RWPE2 (cell line): Measurements from ENCODE around the gene ADAMTS6.

Experiments used
- ATAC-seq: fragments of 200-7000 bp; cut with Tn5 transposase; 3 replicates; pipeline ENCODE4 v1.9.1; 2021; ENCODE audit warnings: low read depth
- DNase-seq: peaks from one replicate; pipeline ENCODE4 v3.0.0-alpha.2; 2020; ENCODE audit warnings: low spot score
- H3K27ac ChIP-seq: fragments of 450-650 bp; 2 replicates; pipeline ENCODE4 v1.5.1; 2017; ENCODE audit warnings: mild to moderate bottlenecking; ENCODE audit not compliant: poor library complexity, severe bottlenecking
- H3K27me3 ChIP-seq: fragments of 250-450 bp; sonication (Bioruptor Pico); 2 replicates; pipeline ENCODE4 v1.5.1; 2021; ENCODE audit warnings: mild to moderate bottlenecking, moderate library complexity; ENCODE audit not compliant: insufficient read depth, poor library complexity, severe bottlenecking
- H3K36me3 ChIP-seq: fragments of 250-450 bp; sonication (Bioruptor Pico); 2 replicates; pipeline ENCODE4 v1.5.1; 2020; ENCODE audit warnings: low read depth, mild to moderate bottlenecking, moderate library complexity
- H3K4me1 ChIP-seq: fragments of 250-450 bp; sonication (Bioruptor Pico); 2 replicates; pipeline ENCODE4 v1.5.1; 2021; ENCODE audit warnings: mild to moderate bottlenecking, moderate library complexity; ENCODE audit not compliant: insufficient read depth, poor library complexity, severe bottlenecking
- H3K4me3 ChIP-seq: fragments of 250-450 bp; sonication (Bioruptor Pico); 2 replicates; pipeline ENCODE4 v1.5.1; 2021; ENCODE audit warnings: mild to moderate bottlenecking, moderate library complexity; ENCODE audit not compliant: severe bottlenecking
- H3K9me3 ChIP-seq: fragments of 250-450 bp; sonication (Bioruptor Pico); 2 replicates; pipeline ENCODE4 v1.5.1; 2021; ENCODE audit warnings: mild to moderate bottlenecking, moderate library complexity; ENCODE audit not compliant: severe bottlenecking
- TF ChIP-seq, protein P1 (sequence below): fragments of 450-650 bp; IDR thresholded peaks from one replicate; pipeline ENCODE4 v1.5.1; 2017; ENCODE audit warnings: mild to moderate bottlenecking, moderate library complexity; ENCODE audit not compliant: poor library complexity, severe bottlenecking

Gene ADAMTS6

DNA sequence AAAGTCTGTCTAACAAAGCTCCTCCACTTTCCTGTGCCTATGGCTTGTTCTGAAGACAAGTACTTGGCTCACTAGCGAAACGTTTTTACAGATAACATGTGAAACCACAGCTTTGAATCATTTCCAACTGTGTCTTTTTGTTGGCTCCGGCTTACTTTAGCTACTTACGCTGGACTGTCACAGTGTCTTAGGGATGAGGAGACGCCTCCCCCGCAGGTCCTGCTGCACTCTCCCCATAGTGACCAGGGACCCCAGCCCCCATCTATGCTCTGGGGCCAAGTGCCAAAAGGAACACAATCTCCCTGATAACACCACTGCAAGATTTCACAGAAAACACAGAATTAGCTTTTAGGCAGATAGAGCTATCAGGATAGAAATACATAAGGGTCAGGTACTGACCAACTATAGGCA, 219.1 kb downstream of the ADAMTS6 start:
- Histone ChIP-seq H3K27ac (no peak overlapping the region), H3K4me3 (no peak overlapping the region), H3K36me3 (peaks cover 32% of the 10 kb centered on the region), H3K9me3 (no peaks in the 10 kb centered on the region), H3K4me1 (no peaks in the 10 kb centered on the region), H3K27me3 (no peaks in the 10 kb centered on the region)
- TF ChIP-seq, protein P1, sequence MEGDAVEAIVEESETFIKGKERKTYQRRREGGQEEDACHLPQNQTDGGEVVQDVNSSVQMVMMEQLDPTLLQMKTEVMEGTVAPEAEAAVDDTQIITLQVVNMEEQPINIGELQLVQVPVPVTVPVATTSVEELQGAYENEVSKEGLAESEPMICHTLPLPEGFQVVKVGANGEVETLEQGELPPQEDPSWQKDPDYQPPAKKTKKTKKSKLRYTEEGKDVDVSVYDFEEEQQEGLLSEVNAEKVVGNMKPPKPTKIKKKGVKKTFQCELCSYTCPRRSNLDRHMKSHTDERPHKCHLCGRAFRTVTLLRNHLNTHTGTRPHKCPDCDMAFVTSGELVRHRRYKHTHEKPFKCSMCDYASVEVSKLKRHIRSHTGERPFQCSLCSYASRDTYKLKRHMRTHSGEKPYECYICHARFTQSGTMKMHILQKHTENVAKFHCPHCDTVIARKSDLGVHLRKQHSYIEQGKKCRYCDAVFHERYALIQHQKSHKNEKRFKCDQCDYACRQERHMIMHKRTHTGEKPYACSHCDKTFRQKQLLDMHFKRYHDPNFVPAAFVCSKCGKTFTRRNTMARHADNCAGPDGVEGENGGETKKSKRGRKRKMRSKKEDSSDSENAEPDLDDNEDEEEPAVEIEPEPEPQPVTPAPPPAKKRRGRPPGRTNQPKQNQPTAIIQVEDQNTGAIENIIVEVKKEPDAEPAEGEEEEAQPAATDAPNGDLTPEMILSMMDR: no peak
- ATAC-seq: no peak; the same call in 2 of the 3 replicates
- DNase-seq: no peak

DNA sequence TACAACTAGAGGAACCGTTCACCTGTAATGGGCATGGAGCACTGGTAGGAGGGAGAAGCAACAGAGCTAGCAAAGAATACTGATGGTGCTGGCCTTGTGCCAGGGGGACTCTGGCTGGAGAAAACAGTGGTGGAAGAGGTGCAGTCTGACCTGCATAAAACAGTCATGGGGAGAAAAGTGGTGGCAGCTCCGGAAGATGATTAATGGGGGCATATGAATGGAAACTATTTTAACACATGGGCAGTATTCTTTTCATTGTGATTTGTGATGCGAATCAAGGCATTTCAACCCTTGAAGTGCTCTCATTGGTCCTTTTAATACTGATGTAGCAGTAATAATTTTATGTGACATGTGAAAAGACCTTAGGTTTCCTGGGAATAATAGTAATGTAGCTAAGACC, 219.6 kb downstream of the ADAMTS6 start:
- DNase-seq: no peak
- H3K27me3 ChIP-seq: no peaks in the 10 kb centered on the region
- no peaks in the 10 kb centered on the region for H3K9me3 ChIP-seq
- H3K4me1 ChIP-seq: no peaks in the 10 kb centered on the region
- TF ChIP-seq, protein P1: no peak
- peaks cover 28% of the 10 kb centered on the region for H3K36me3 ChIP-seq
- no peak for ATAC-seq
- H3K4me3 ChIP-seq: no peak overlapping the region
- no peak overlapping the region for H3K27ac ChIP-seq

- peaks cover 26% of the 10 kb centered on the region for H3K36me3 ChIP-seq
- ATAC-seq (no peak), DNase-seq (no peak)
- no peak overlapping the region for H3K4me3 ChIP-seq
- no peak overlapping the region for H3K27ac ChIP-seq
- no peaks in the 10 kb centered on the region for H3K9me3 ChIP-seq
- no peaks in the 10 kb centered on the region for H3K4me1 ChIP-seq
- TF ChIP-seq, protein P1: no peak
- no peaks in the 10 kb centered on the region for H3K27me3 ChIP-seq
Observed at GRCh38 chr5:65261499-65261898, 220.2 kb downstream of the ADAMTS6 start.

- DNase-seq (no peak), ATAC-seq (no peak)
- no peaks in the 10 kb centered on the region for H3K9me3 ChIP-seq
- H3K4me3 ChIP-seq: no peak overlapping the region
- H3K27ac ChIP-seq: no peak overlapping the region
- TF ChIP-seq, protein P1: no peak
- peaks cover 21% of the 10 kb centered on the region for H3K36me3 ChIP-seq
- no peaks in the 10 kb centered on the region for H3K4me1 ChIP-seq
- no peaks in the 10 kb centered on the region for H3K27me3 ChIP-seq
Observed at GRCh38 chr5:65255294-65255693, 226.4 kb downstream of the ADAMTS6 start.

DNA sequence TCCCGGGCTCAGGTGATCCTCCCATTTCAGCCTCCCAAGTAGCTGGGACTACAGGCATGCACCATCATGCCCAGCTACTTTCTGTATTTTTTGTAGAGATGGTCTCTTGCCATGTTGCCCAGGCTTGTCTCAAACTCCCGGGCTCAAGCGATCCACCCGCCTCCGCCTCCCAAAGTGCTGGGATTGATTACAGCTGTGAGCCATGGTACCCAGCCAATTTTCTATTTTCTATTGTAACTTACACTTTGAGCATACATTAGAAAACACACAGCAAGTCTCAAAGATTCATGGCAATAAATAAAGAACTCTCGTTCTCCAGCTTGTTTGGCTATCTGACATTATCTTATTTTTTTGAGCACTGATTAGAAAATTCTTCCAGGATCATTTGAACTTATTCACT, 228.7 kb downstream of the ADAMTS6 start:
- Histone ChIP-seq H3K27me3 (no peaks in the 10 kb centered on the region), H3K4me1 (no peaks in the 10 kb centered on the region), H3K27ac (no peak overlapping the region), H3K36me3 (peaks cover 8% of the 10 kb centered on the region), H3K4me3 (no peak overlapping the region), H3K9me3 (no peaks in the 10 kb centered on the region)
- no peak for ATAC-seq
- TF ChIP-seq, protein P1: no peak
- no peak for DNase-seq
